WI38 (cell line): ENCODE results near the gene SLC16A5.
"Not testable (repeated sequence)": the region's sequence is repeated elsewhere in the genome, so short reads cannot be mapped to it uniquely, and the experiment has no call there.

Experiments used
- H3K4me3 ChIP-seq: 2 replicates; pipeline ENCODE4 v1.5.1; 2011; ENCODE audit warnings: low read depth, mild to moderate bottlenecking, control low read depth, low read length
- CTCF ChIP-seq: IDR thresholded peaks from 2 replicates; pipeline ENCODE4 v1.5.1; 2012; ENCODE audit warnings: low read depth, mild to moderate bottlenecking, control low read depth, low read length

SLC16A5 gene

GRCh38 chr17:75115555-75115954 is 27.8 kb downstream of the SLC16A5 start:
- TF ChIP-seq CTCF: no peak
- no peak overlapping the region for H3K4me3 ChIP-seq

GRCh38 chr17:75116737-75117136 is 29.0 kb downstream of the SLC16A5 start:
- TF ChIP-seq CTCF: no peak
- no peak overlapping the region for H3K4me3 ChIP-seq

GRCh38 chr17:75118307-75118706 is 30.6 kb downstream of the SLC16A5 start:
- no peak overlapping the region for H3K4me3 ChIP-seq
- TF ChIP-seq CTCF: no peak

GRCh38 chr17:75124041-75124818 is 36.5 kb downstream of the SLC16A5 start:
- TF ChIP-seq CTCF: no peak
- H3K4me3 ChIP-seq: no peak overlapping the region

- TF ChIP-seq CTCF: no peak
- no peak overlapping the region for H3K4me3 ChIP-seq
Measured at GRCh38 chr17:75124819-75125162, 37.0 kb downstream of the SLC16A5 start.

GRCh38 chr17:75125984-75126383 is 38.2 kb downstream of the SLC16A5 start:
- no peak for TF ChIP-seq CTCF
- no peak overlapping the region for H3K4me3 ChIP-seq

- H3K4me3 ChIP-seq: no peak overlapping the region
Measured at GRCh38 chr17:75126954-75127353, 39.2 kb downstream of the SLC16A5 start.

GRCh38 chr17:75127936-75128335 is 40.2 kb downstream of the SLC16A5 start:
- H3K4me3 ChIP-seq: not testable (repeated sequence)

More at GRCh38 chr17:75126954-75127353, 39.2 kb downstream of the SLC16A5 start:
- TF ChIP-seq CTCF: no peak
